H1 (cell line): ENCODE measurements around the gene CNOT10. TPM values are rescaled to one million over a fixed set of nuclear protein-coding genes. Genes with fewer than 3 reads are reported as not detected.

Experiments used
- CTCF ChIA-PET: fragments of 300-600 bp; sonication (Branson Sonifier 250); formaldehyde crosslinking; loops from one replicate; lab custom pipeline; 2021; ENCODE audit not compliant: partially characterized antibody; lab: Charles Lee
- POLR2A ChIA-PET: fragments of 300-600 bp; sonication (Branson Sonifier 250); formaldehyde crosslinking; loops from one replicate; lab custom pipeline; 2021; ENCODE audit warnings: inconsistent platforms; ENCODE audit not compliant: partially characterized antibody; lab: Charles Lee
- DNase-seq, 2 experiments: peaks; one replicate each; pipeline versions ENCODE4 v3.0.0 to v3.0.0-alpha.2; 2010 to 2022; ENCODE audit warnings: low spot score in 2 of 2, low read depth in 1 of 2, mixed read lengths in 1 of 2
- FAIRE-seq: peaks from 2 replicates; lab custom pipeline; 2011; peaks lifted over from hg19 to GRCh38; lab: Jason Lieb, UNC
- H2AFZ ChIP-seq: 2 replicates; pipeline ENCODE4 v1.8.1; 2012; ENCODE audit warnings: low read length, inconsistent platforms
- H2AK5ac ChIP-seq: 2 replicates; pipeline ENCODE4 v1.6.1; 2013; ENCODE audit warnings: low read depth, low read length
- H2BK120ac ChIP-seq: replicated peaks from 2 replicates; pipeline ENCODE3; 2013; ENCODE audit warnings: low read depth, low read length, inconsistent platforms
- H2BK12ac ChIP-seq: 2 replicates; pipeline ENCODE4 v1.6.1; 2013; ENCODE audit warnings: low read depth, low read length
- H2BK15ac ChIP-seq: 2 replicates; pipeline ENCODE4 v1.6.1; 2013; ENCODE audit warnings: low read length
- H2BK20ac ChIP-seq: 2 replicates; pipeline ENCODE4 v1.6.1; 2013; ENCODE audit warnings: low read length
- H2BK5ac ChIP-seq: 2 replicates; pipeline ENCODE4 v1.6.1; 2013; ENCODE audit warnings: low read depth, low read length
- H3K14ac ChIP-seq: 2 replicates; pipeline ENCODE4 v1.6.1; 2013; ENCODE audit warnings: inconsistent platforms; ENCODE audit not compliant: insufficient read length
- H3K18ac ChIP-seq: 2 replicates; pipeline ENCODE4 v1.6.1; 2013; ENCODE audit warnings: low read length; ENCODE audit errors: extremely low read depth
- H3K23ac ChIP-seq: 2 replicates; pipeline ENCODE4 v1.6.1; 2013; ENCODE audit warnings: inconsistent platforms; ENCODE audit not compliant: insufficient read length
- H3K23me2 ChIP-seq: 2 replicates; pipeline ENCODE4 v1.6.1; 2013; ENCODE audit warnings: low read depth, low read length
- H3K27ac ChIP-seq: 2 replicates; pipeline ENCODE4 v1.6.1; 2011; ENCODE audit warnings: low read depth, low read length, inconsistent platforms
- H3K27me3 ChIP-seq, 4 experiments: replicated peaks in 1 of 4; 1 replicate in 1 of 4; 2 replicates in 3 of 4; pipeline versions ENCODE4 v1.6.1 to v1.8.1; 2011 to 2013; ENCODE audit warnings: low read length in 3 of 4, mild to moderate bottlenecking in 3 of 4, inconsistent platforms in 2 of 4, mixed read lengths in 2 of 4, moderate library complexity in 1 of 4; ENCODE audit not compliant: control insufficient read depth in 3 of 4, insufficient read depth in 3 of 4; ENCODE audit errors: extremely low read depth in 1 of 4
- H3K36me3 ChIP-seq, 4 experiments: 2 replicates each; pipeline versions ENCODE4 v1.6.1 to v1.8.1; 2011 to 2013; ENCODE audit warnings: mild to moderate bottlenecking in 4 of 4, low read length in 3 of 4, moderate library complexity in 2 of 4, control low read depth in 1 of 4, inconsistent platforms in 1 of 4; ENCODE audit not compliant: insufficient read depth in 4 of 4, control insufficient read depth in 2 of 4
- H3K4ac ChIP-seq: replicated peaks from 2 replicates; pipeline ENCODE3; 2013; ENCODE audit warnings: low read length, low read depth, mixed read lengths, inconsistent platforms; ENCODE audit not compliant: insufficient read length
- H3K4me1 ChIP-seq, 4 experiments: replicated peaks in 1 of 4; 1 replicate in 1 of 4; 2 replicates in 3 of 4; pipeline versions ENCODE4 v1.6.1 to v1.8.1; 2011 to 2013; ENCODE audit warnings: low read length in 3 of 4, inconsistent platforms in 2 of 4, mixed read lengths in 1 of 4; ENCODE audit not compliant: insufficient read depth in 4 of 4, control insufficient read depth in 3 of 4
- H3K4me2 ChIP-seq, 2 experiments: 2 replicates each; pipeline versions ENCODE4 v1.6.1 to v1.8.1; 2011 to 2013; ENCODE audit warnings: low read depth in 2 of 2, low read length in 2 of 2, control low read depth in 1 of 2, inconsistent platforms in 1 of 2, mild to moderate bottlenecking in 1 of 2; ENCODE audit not compliant: insufficient read depth in 1 of 2
- H3K4me3 ChIP-seq, 4 experiments: fragments of 200-600, 300-600 bp in 1 of 4; sonication (generic), shearing (Covaris generic), sonication (Bioruptor Twin) in 1 of 4; 2 replicates each; pipeline versions ENCODE4 v1.5.1 to v1.8.1; 2011 to 2016; ENCODE audit warnings: low read length in 4 of 4, low read depth in 3 of 4, control low read depth in 2 of 4, inconsistent platforms in 2 of 4, mild to moderate bottlenecking in 2 of 4, mixed read lengths in 1 of 4, moderate library complexity in 1 of 4; ENCODE audit not compliant: insufficient read depth in 2 of 4; ENCODE audit errors: extremely low read depth in 1 of 4
- H3K56ac ChIP-seq: replicated peaks from 2 replicates; pipeline ENCODE3; 2013; ENCODE audit warnings: low read depth, mild to moderate bottlenecking, mixed read lengths, low read length, inconsistent platforms; ENCODE audit not compliant: insufficient read length
- H3K79me1 ChIP-seq: 2 replicates; pipeline ENCODE4 v1.6.1; 2013; ENCODE audit warnings: low read depth, low read length, control low read depth
- H3K79me2 ChIP-seq, 2 experiments: 2 replicates each; pipeline versions ENCODE4 v1.6.1 to v1.8.1; 2012 to 2013; ENCODE audit warnings: low read length in 2 of 2, mild to moderate bottlenecking in 2 of 2, inconsistent platforms in 1 of 2; ENCODE audit not compliant: insufficient read depth in 2 of 2, control insufficient read depth in 1 of 2
- H3K9ac ChIP-seq, 4 experiments: replicated peaks in 1 of 4; 1 replicate in 1 of 4; 2 replicates in 3 of 4; pipeline versions ENCODE4 v1.6.1 to v1.8.1; 2011 to 2013; ENCODE audit warnings: low read depth in 3 of 4, low read length in 3 of 4, control low read depth in 2 of 4, mild to moderate bottlenecking in 2 of 4, moderate library complexity in 2 of 4, inconsistent platforms in 1 of 4; ENCODE audit errors: extremely low read depth in 1 of 4
- H3K9me3 ChIP-seq, 2 experiments: 2 replicates each; pipeline versions ENCODE4 v1.6.1 to v1.8.1; 2012 to 2013; ENCODE audit warnings: mild to moderate bottlenecking in 2 of 2, moderate library complexity in 2 of 2, control low read depth in 1 of 2, inconsistent platforms in 1 of 2, low read depth in 1 of 2, low read length in 1 of 2, mixed read lengths in 1 of 2; ENCODE audit not compliant: insufficient read depth in 2 of 2
- H4K20me1 ChIP-seq, 2 experiments: replicated peaks in 1 of 2; 2 replicates each; pipeline versions ENCODE3 to v1.8.1; 2011 to 2013; ENCODE audit warnings: inconsistent platforms in 2 of 2, low read length in 2 of 2, mild to moderate bottlenecking in 1 of 2; ENCODE audit not compliant: insufficient read depth in 2 of 2, control insufficient read depth in 1 of 2
- H4K5ac ChIP-seq: 2 replicates; pipeline ENCODE4 v1.6.1; 2013; ENCODE audit warnings: low read length, low read depth, mixed read lengths, inconsistent platforms; ENCODE audit not compliant: insufficient read length
- H4K8ac ChIP-seq: 2 replicates; pipeline ENCODE4 v1.8.0; 2013; ENCODE audit warnings: mild to moderate bottlenecking, moderate library complexity, low read length, inconsistent platforms; ENCODE audit not compliant: insufficient read depth; ENCODE audit errors: extremely low read depth
- H4K91ac ChIP-seq: replicated peaks from 2 replicates; pipeline ENCODE3; 2013; ENCODE audit warnings: low read length, mixed read lengths, inconsistent platforms; ENCODE audit not compliant: insufficient read length
- ATF2 ChIP-seq: IDR thresholded peaks from 2 replicates; pipeline ENCODE4 v1.6.1; 2012; ENCODE audit warnings: low read length, inconsistent platforms
- CEBPB ChIP-seq: IDR thresholded peaks from 2 replicates; pipeline ENCODE4 v1.6.1; 2012; ENCODE audit warnings: low read depth, low read length
- RFX5 ChIP-seq: IDR thresholded peaks from 2 replicates; pipeline ENCODE4 v1.6.1; 2011; ENCODE audit warnings: low read depth, low read length, improper control_type of control experiment, borderline replicate concordance
- SP4 ChIP-seq: IDR thresholded peaks from 2 replicates; pipeline ENCODE4 v1.6.1; 2012; ENCODE audit warnings: low read length, inconsistent platforms
- ZNF274 ChIP-seq: IDR thresholded peaks from 2 replicates; pipeline ENCODE4 v1.7.0; 2012; ENCODE audit warnings: low read length, borderline replicate concordance; ENCODE audit errors: extremely low read depth
- WGBS, 2 experiments: shearing (Covaris generic) in 1 of 2; methylation state at CpG; one replicate each; pipeline versions ENCODE4 v1.1.6 to v1.1.7; 2013 to 2015; ENCODE audit warnings: low lambda C conversion rate in 2 of 2, mixed read lengths in 2 of 2, inconsistent platforms in 1 of 2, low coverage in 1 of 2, missing lambda C conversion rate in 1 of 2; ENCODE audit not compliant: insufficient replicate concordance in 2 of 2, insufficient coverage in 1 of 2, insufficient read length in 1 of 2; ENCODE audit errors: extremely low coverage in 1 of 2, missing lambda C conversion rate in 1 of 2; 5-methylcytosine and 5-hydroxymethylcytosine counted together
- polyA plus RNA-seq, 7 experiments: library from polyadenylated mRNA; depleted of rRNA in 3 of 7; stranded (reverse) in 5 of 7; unstranded in 2 of 7; fragments of >200 nt in 5 of 7; fragments of 200-250 nt in 2 of 7; gene quantifications; 1 replicate in 5 of 7; 2 replicates in 1 of 7; 4 replicates in 1 of 7; pipeline versions ENCODE4 v1.2.1 to v1.2.3, GENCODE V29; 2011 to 2013; ENCODE audit warnings: missing spikeins in 2 of 7, mixed read lengths in 2 of 7
- total RNA-seq: library from RNA; stranded (reverse); fragmentation: NEBNext Ultra II Directional; extraction: Animal tissue kit (Norgen Biotek cat#: 25700); gene quantifications from 2 replicates; pipeline ENCODE4 v1.2.1, GENCODE V29; 2021

The CNOT10 gene
- total and polyA plus RNA-seq, 2 of the 8 experiments (the other 6 are each of a cell fraction or from before 2014, with no cell fraction given) = 39.9 to 55.9 TPM

- H4K91ac ChIP-seq = no peak overlapping the region
- H3K79me2 ChIP-seq = no peaks in the 10 kb centered on the region
- no peak overlapping the region for H2BK20ac ChIP-seq
- no peak for FAIRE-seq
- no peak overlapping the region for H4K8ac ChIP-seq
- no peak overlapping the region for H2AK5ac ChIP-seq
- no peak for TF ChIP-seq ZNF274
- TF ChIP-seq CEBPB = no peak
- no peak for TF ChIP-seq ATF2
- no peak for TF ChIP-seq RFX5
- no peak for TF ChIP-seq SP4
- no peaks in the 10 kb centered on the region for H3K9me3 ChIP-seq
- no peak overlapping the region for H2BK15ac ChIP-seq
- H3K27ac ChIP-seq = no peak overlapping the region
- DNase-seq = no peak
- H3K18ac ChIP-seq = no peak overlapping the region
- H3K23ac ChIP-seq = no peak overlapping the region
- no peak overlapping the region for H2AFZ ChIP-seq
- H3K4me3 ChIP-seq = no peak overlapping the region
- H3K9ac ChIP-seq = no peak overlapping the region
- no peak overlapping the region for H3K4ac ChIP-seq
- H3K4me2 ChIP-seq = no peak overlapping the region
- H3K23me2 ChIP-seq = no peaks in the 10 kb centered on the region
- peaks cover 3 to 17% (median 13%) of the 10 kb centered on the region in 4 experiments; a peak in 6 of 8 replicates for H3K36me3 ChIP-seq
- H2BK120ac ChIP-seq = no peak overlapping the region
- H2BK5ac ChIP-seq = no peak overlapping the region
- no peak overlapping the region for H2BK12ac ChIP-seq
- H3K27me3 ChIP-seq = no peaks in the 10 kb centered on the region
- no peak overlapping the region for H3K56ac ChIP-seq
- no peaks in the 10 kb centered on the region; the same call in 1 of the 2 replicates for H3K79me1 ChIP-seq
- 88% methylated on average over 4 of the region's 4 CpGs; no CpG with 5 or more reads in 1 of the 2 experiments for WGBS, 2 experiments
- CTCF ChIA-PET = interaction anchor here (0.6 to 1.2 kb wide), 3 partner anchors 13 to 119 kb away, joined by 3 to 5 read pairs (median 4); no protein-coding TSS in a partner anchor
- 0 out of 7 replicates have a peak, but pooled peaks cover 0 to 4% (median 0%) of the 10 kb centered on the region in 4 experiments for H3K4me1 ChIP-seq
- H3K14ac ChIP-seq = no peak overlapping the region
- POLR2A ChIA-PET = no interaction called here
- H4K20me1 ChIP-seq = no peaks in the 10 kb centered on the region
- H4K5ac ChIP-seq = no peak overlapping the region
Observed at GRCh38 chr3:32759342-32759741, 74.4 kb downstream of the CNOT10 start.
